SU-DHL-6 (cell line): ENCODE data around the gene LRRC46.

ENCODE experiments used
- H2AFZ ChIP-seq: fragments of 200-600 bp; sonication (generic); 2 replicates; pipeline ENCODE4 v1.6.1; 2014; ENCODE audit warnings: low read depth, mild to moderate bottlenecking, moderate library complexity, mixed read lengths, antibody characterized with exemption, low read length; ENCODE audit not compliant: severe bottlenecking
- H3F3A ChIP-seq: fragments of 200-600 bp; shearing (Covaris generic); 2 replicates; pipeline ENCODE4 v1.6.0; 2016; ENCODE audit warnings: antibody characterized with exemption, mild to moderate bottlenecking; ENCODE audit not compliant: insufficient read depth
- H3K27ac ChIP-seq: fragments of 200-600 bp; sonication (generic); 2 replicates; pipeline ENCODE4 v1.5.1; 2016; ENCODE audit warnings: low read depth, mild to moderate bottlenecking, low read length, moderate library complexity, mixed read lengths
- H3K27me3 ChIP-seq: fragments of 200-600 bp; sonication (generic), shearing (Covaris generic); 2 replicates; pipeline ENCODE4 v1.6.0; 2014; ENCODE audit warnings: mild to moderate bottlenecking, low read length
- H3K36me3 ChIP-seq: fragments of 200-600 bp; sonication (generic); 2 replicates; pipeline ENCODE4 v1.6.1; 2014; ENCODE audit warnings: mild to moderate bottlenecking, low read length, mixed read lengths
- H3K4me2 ChIP-seq: fragments of 300-600, 200-600 bp; shearing (Covaris generic), sonication (generic); 2 replicates; pipeline ENCODE4 v1.6.0; 2014; ENCODE audit warnings: low read length, low read depth, mild to moderate bottlenecking; ENCODE audit not compliant: poor library complexity, severe bottlenecking
- H3K4me3 ChIP-seq: fragments of 200-600 bp; sonication (generic); 2 replicates; pipeline ENCODE4 v1.5.1; 2014; ENCODE audit warnings: antibody characterized with exemption, low read length, mild to moderate bottlenecking, mixed read lengths; ENCODE audit not compliant: insufficient read depth, poor library complexity, severe bottlenecking
- H3K79me2 ChIP-seq: fragments of 200-600 bp; sonication (generic); 2 replicates; pipeline ENCODE4 v1.6.1; 2014; ENCODE audit warnings: mild to moderate bottlenecking, low read length, moderate library complexity; ENCODE audit not compliant: insufficient read depth
- H3K9ac ChIP-seq: fragments of 200-600 bp; sonication (generic); 2 replicates; pipeline ENCODE4 v1.7.0; 2014; ENCODE audit warnings: mild to moderate bottlenecking, low read length
- H3K9me2 ChIP-seq: fragments of 200-600 bp; sonication (generic); replicated peaks from 2 replicates; pipeline ENCODE4 v1.6.1; 2014; ENCODE audit warnings: low read length; ENCODE audit not compliant: insufficient read depth
- H3K9me3 ChIP-seq: fragments of 200-600 bp; sonication (generic); 2 replicates; pipeline ENCODE4 v1.6.1; 2014; ENCODE audit warnings: low read length, mixed read lengths; ENCODE audit not compliant: insufficient read depth
- H4K20me1 ChIP-seq: fragments of 200-600 bp; sonication (generic); 2 replicates; pipeline ENCODE4 v1.6.1; 2014; ENCODE audit warnings: low read depth, mild to moderate bottlenecking, antibody characterized with exemption, low read length, moderate library complexity, mixed read lengths
- CTCF ChIP-seq: fragments of 200-600 bp; sonication (generic); IDR thresholded peaks from one replicate; pipeline ENCODE4 v1.5.1; 2017; ENCODE audit warnings: antibody characterized with exemption, mild to moderate bottlenecking, low read length, moderate library complexity; ENCODE audit not compliant: insufficient read depth, poor library complexity, severe bottlenecking
- EZH2phosphoT487 ChIP-seq: fragments of 200-600 bp; sonication (generic), shearing (Covaris generic); conservative IDR thresholded peaks from 2 replicates; pipeline ENCODE4 v1.6.1; 2018; ENCODE audit warnings: mild to moderate bottlenecking, antibody characterized with exemption, low read length, moderate library complexity, mixed read lengths

The LRRC46 gene

GRCh38 chr17:47847341-47848197 is 16.1 kb downstream of the LRRC46 start:
- TF ChIP-seq EZH2phosphoT487 (no peak), CTCF (no peak)
- Histone ChIP-seq H3K79me2 (no peaks in the 10 kb centered on the region), H3K27ac (no peak overlapping the region), H3F3A (no peaks in the 10 kb centered on the region), H3K27me3 (no peaks in the 10 kb centered on the region), H3K36me3 (no peaks in the 10 kb centered on the region), H3K9ac (no peak overlapping the region), H2AFZ (no peak overlapping the region), H3K4me3 (no peak overlapping the region), H3K9me3 (no peaks in the 10 kb centered on the region), H3K9me2 (no peaks in the 10 kb centered on the region), H4K20me1 (no peaks in the 10 kb centered on the region), H3K4me2 (no peak overlapping the region)

GRCh38 chr17:47848198-47848513 is 16.7 kb downstream of the LRRC46 start:
- Histone ChIP-seq H3K27me3 (no peaks in the 10 kb centered on the region), H3K9me2 (no peaks in the 10 kb centered on the region), H3F3A (no peaks in the 10 kb centered on the region), H3K4me3 (no peak overlapping the region), H2AFZ (no peak overlapping the region), H3K9me3 (no peaks in the 10 kb centered on the region), H3K9ac (no peak overlapping the region), H4K20me1 (no peaks in the 10 kb centered on the region), H3K36me3 (no peaks in the 10 kb centered on the region), H3K79me2 (no peaks in the 10 kb centered on the region), H3K4me2 (no peak overlapping the region), H3K27ac (no peak overlapping the region)
- TF ChIP-seq CTCF, result no peak
- no peak for TF ChIP-seq EZH2phosphoT487

- no peak overlapping the region for H3K9ac ChIP-seq
- no peak overlapping the region for H3K4me2 ChIP-seq
- no peak overlapping the region for H3K27ac ChIP-seq
- H3K79me2 ChIP-seq, result no peaks in the 10 kb centered on the region
- no peak overlapping the region for H3K4me3 ChIP-seq
- H4K20me1 ChIP-seq, result no peaks in the 10 kb centered on the region
- H3K9me2 ChIP-seq, result no peaks in the 10 kb centered on the region
- no peak for TF ChIP-seq CTCF
- TF ChIP-seq EZH2phosphoT487, result no peak
- H3K27me3 ChIP-seq, result no peaks in the 10 kb centered on the region
- H3K9me3 ChIP-seq, result no peaks in the 10 kb centered on the region
- no peaks in the 10 kb centered on the region for H3K36me3 ChIP-seq
- no peak overlapping the region for H2AFZ ChIP-seq
- no peaks in the 10 kb centered on the region for H3F3A ChIP-seq
These were observed 18.9 kb downstream of the LRRC46 start for GRCh38 chr17:47850373-47850691.
